ENCODE data around the gene FYCO1. TPM values are rescaled to one million over a fixed set of nuclear protein-coding genes. Genes with fewer than 3 reads are reported as not detected.
"Not testable (repeated sequence)": the region's sequence is repeated elsewhere in the genome, so short reads cannot be mapped to it uniquely, and the experiment has no call there.

FYCO1 gene
- 10.6 and 14.9 TPM in 2 replicates for total RNA-seq

GRCh38 chr3:45995236-45996192 lies at the start of gene FYCO1:
FYCO1 (minus strand) TSS chr3:45995824; CDS start chr3:45984910, 10,914 bp downstream.
- Mint-ChIP-seq H3K27ac (peak within 1 kb of the TSS; percentile 89), H3K9me3 (no peaks in the 10 kb centered on the region), H3K4me1 (peaks cover 41% of the 10 kb centered on the region), H3K36me3 (ENCODE audit: low read depth) (peaks cover 5% of the 10 kb centered on the region), H3K27me3 (no peaks in the 10 kb centered on the region), H3K4me3 (peak within 1 kb of the TSS; percentile 89)
- peak; percentile 97 for ATAC-seq (ENCODE audit: low read depth)
- intact Hi-C loops (cut with micrococcal nuclease) = loop anchor here (1.0 to 10.0 kb wide), 5 partner anchors 14 to 539 kb away; partner anchors contain the start of genes LIMD1 and LZTFL1
- no peak for TF ChIP-seq CTCF (IDR thresholded peaks at IDR 0.05)
- ChIA-PET CTCF (interaction anchor here (1.6 kb wide), 1 partner anchor 82 kb away, joined by 5 read pairs; no protein-coding TSS in a partner anchor), POLR2A (interaction anchor here (0.5 to 1.5 kb wide), 6 partner anchors 14 to 608 kb away, joined by 3 to 9 read pairs (median 4); partner anchors contain the start of gene SACM1L)
- peak; percentile 82 for DNase-seq

GRCh38 chr3:46038916-46039315 lies 43.3 kb upstream of the FYCO1 start:
- H3K9me3 Mint-ChIP-seq = peaks cover 3% of the 10 kb centered on the region
- TF ChIP-seq CTCF (IDR thresholded peaks at IDR 0.05) = no peak
- CTCF ChIA-PET = no interaction called here
- no peaks in the 10 kb centered on the region for H3K4me1 Mint-ChIP-seq
- ATAC-seq (ENCODE audit: low read depth) = no peak
- H3K36me3 Mint-ChIP-seq (ENCODE audit: low read depth) = no peaks in the 10 kb centered on the region
- intact Hi-C loops (cut with micrococcal nuclease) = no loop called here
- H3K27ac Mint-ChIP-seq = no peak overlapping the region
- POLR2A ChIA-PET = no interaction called here
- no peak overlapping the region for H3K4me3 Mint-ChIP-seq
- H3K27me3 Mint-ChIP-seq = peaks cover 9% of the 10 kb centered on the region
- no peak for DNase-seq

- H3K36me3 Mint-ChIP-seq (ENCODE audit: low read depth); POLR2A ChIA-PET; H3K4me3 Mint-ChIP-seq; H3K27me3 Mint-ChIP-seq; DNase-seq; H3K27ac Mint-ChIP-seq; H3K4me1 Mint-ChIP-seq; CTCF ChIA-PET; ATAC-seq (ENCODE audit: low read depth); intact Hi-C loops (cut with micrococcal nuclease); H3K9me3 Mint-ChIP-seq: not testable (repeated sequence)
Observed at GRCh38 chr3:46038071-46038470, 42.4 kb upstream of the FYCO1 start.

GRCh38 chr3:46036191-46036590 lies 40.6 kb upstream of the FYCO1 start:
- Mint-ChIP-seq H3K4me3 (no peak overlapping the region), H3K9me3 (peaks cover 1% of the 10 kb centered on the region), H3K27me3 (peaks cover under 1% of the 10 kb centered on the region), H3K36me3 (ENCODE audit: low read depth) (no peaks in the 10 kb centered on the region), H3K27ac (no peak overlapping the region), H3K4me1 (peaks cover 2% of the 10 kb centered on the region)
- ATAC-seq (ENCODE audit: low read depth) (no peak), DNase-seq (no peak)
- ChIA-PET CTCF (no interaction called here), POLR2A (no interaction called here)
- no peak for TF ChIP-seq CTCF (IDR thresholded peaks at IDR 0.05)
- intact Hi-C loops (cut with micrococcal nuclease) = no loop called here

- no peaks in the 10 kb centered on the region for H3K27me3 Mint-ChIP-seq
- H3K27ac Mint-ChIP-seq = no peak overlapping the region
- intact Hi-C loops (cut with micrococcal nuclease) = no loop called here
- DNase-seq = no peak
- TF ChIP-seq CTCF (IDR thresholded peaks at IDR 0.05) = no peak
- H3K4me3 Mint-ChIP-seq = no peak overlapping the region
- H3K9me3 Mint-ChIP-seq = peaks cover 8% of the 10 kb centered on the region
- ChIA-PET CTCF (no interaction called here), POLR2A (no interaction called here)
- H3K4me1 Mint-ChIP-seq = peaks cover 16% of the 10 kb centered on the region
- no peaks in the 10 kb centered on the region for H3K36me3 Mint-ChIP-seq (ENCODE audit: low read depth)
- no peak for ATAC-seq (ENCODE audit: low read depth)
Observed at GRCh38 chr3:46031747-46032146, 36.1 kb upstream of the FYCO1 start.
